NCI-H2171 (cell line): ENCODE data around the gene NCL.
"Not testable (repeated sequence)": the region's sequence is repeated elsewhere in the genome, so short reads cannot be mapped to it uniquely, and the experiment has no call there.

ENCODE experiments used
- DNase-seq: peaks from one replicate; lab custom pipeline; 2025; lab: John Stamatoyannopoulos, UW

The NCL gene

GRCh38 chr2:231430437-231430836 is 33.8 kb downstream of the NCL start:
- not testable (repeated sequence) for DNase-seq

GRCh38 chr2:231429901-231430300 is 34.4 kb downstream of the NCL start:
- DNase-seq = no peak

GRCh38 chr2:231429152-231429551 is 35.1 kb downstream of the NCL start:
- no peak for DNase-seq

GRCh38 chr2:231427116-231427515 is 37.2 kb downstream of the NCL start:
- no peak for DNase-seq

GRCh38 chr2:231425811-231426703 is 38.2 kb downstream of the NCL start:
- no peak for DNase-seq

GRCh38 chr2:231425291-231425810 is 38.9 kb downstream of the NCL start:
- DNase-seq = no peak

GRCh38 chr2:231423176-231423575 is 41.1 kb downstream of the NCL start:
- DNase-seq = no peak

- DNase-seq = no peak
These were observed 42.2 kb downstream of the NCL start for GRCh38 chr2:231422056-231422455.

GRCh38 chr2:231421051-231421580 is 43.2 kb downstream of the NCL start:
- DNase-seq = no peak

GRCh38 chr2:231418820-231419640 is 45.3 kb downstream of the NCL start:
- DNase-seq = no peak

- no peak for DNase-seq
These were observed 49.3 kb downstream of the NCL start for GRCh38 chr2:231415029-231415428.

GRCh38 chr2:231413921-231414476 is 50.3 kb downstream of the NCL start:
- DNase-seq = no peak

GRCh38 chr2:231413456-231413855 is 50.8 kb downstream of the NCL start:
- no peak for DNase-seq

- no peak for DNase-seq
These were observed 51.7 kb downstream of the NCL start for GRCh38 chr2:231412618-231412963.

GRCh38 chr2:231411831-231412617 is 52.3 kb downstream of the NCL start:
- DNase-seq = peak; percentile 43

GRCh38 chr2:231411237-231411636 is 53.0 kb downstream of the NCL start:
- no peak for DNase-seq

- no peak for DNase-seq
These were observed 53.8 kb downstream of the NCL start for GRCh38 chr2:231410293-231411004.

- DNase-seq = no peak
These were observed 54.5 kb downstream of the NCL start for GRCh38 chr2:231409776-231410175.

GRCh38 chr2:231408304-231408703 is 56.0 kb downstream of the NCL start:
- DNase-seq = not testable (repeated sequence)

GRCh38 chr2:231407686-231408085 is 56.6 kb downstream of the NCL start:
- DNase-seq = not testable (repeated sequence)
